ENCODE results near the gene TMEM204.

- TF ChIP-seq CTCF (IDR thresholded peaks at IDR 0.05) (no peak), EZH2 (IDR thresholded peaks at IDR 0.05; ENCODE audit: borderline replicate concordance, insufficient read depth, low read depth, low read length, poor library complexity, severe bottlenecking) (no peak)
Measured at GRCh38 chr16:1597154-1597553, 63.7 kb downstream of the TMEM204 start.
